Measurements from ENCODE around the gene FAAP24. TPM values are rescaled to one million over a fixed set of nuclear protein-coding genes. Genes with fewer than 3 reads are reported as not detected.

FAAP24 gene, protein sequence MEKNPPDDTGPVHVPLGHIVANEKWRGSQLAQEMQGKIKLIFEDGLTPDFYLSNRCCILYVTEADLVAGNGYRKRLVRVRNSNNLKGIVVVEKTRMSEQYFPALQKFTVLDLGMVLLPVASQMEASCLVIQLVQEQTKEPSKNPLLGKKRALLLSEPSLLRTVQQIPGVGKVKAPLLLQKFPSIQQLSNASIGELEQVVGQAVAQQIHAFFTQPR
- 1 to 10 TPM; 4.6 to 5.4 TPM for total RNA-seq
- 3.8 TPM for polyA plus RNA-seq (2013, experiment 1 of 2)
- polyA plus RNA-seq (2013, experiment 2 of 2): 5.6 TPM
- long read RNA-seq, experiment 1, partial matches to known transcripts: 0 of 4 reads
- long read RNA-seq, experiment 1, other reads (novel, unspliced or antisense): 2 of 4 reads
- long read RNA-seq, experiment 2, transcript FAAP24-202 (5 exons, 2,298 nt): major isoform, 7 of 9 reads
- long read RNA-seq, experiment 2, partial matches to known transcripts: 2 of 9 reads
- long read RNA-seq, experiment 2, other reads (novel, unspliced or antisense): 0 of 9 reads
- long read RNA-seq, experiment 3, transcript FAAP24-202 (5 exons, 2,298 nt): major isoform, 5 of 5 reads
- long read RNA-seq, experiment 3, partial matches to known transcripts: 0 of 5 reads
- long read RNA-seq, experiment 3, other reads (novel, unspliced or antisense): 0 of 5 reads
- long read RNA-seq, experiment 4, transcript FAAP24-202 (5 exons, 2,298 nt): major isoform, 8 of 13 reads
- long read RNA-seq, experiment 4, partial matches to known transcripts: 0 of 13 reads
- long read RNA-seq, experiment 4, other reads (novel, unspliced or antisense): 2 of 13 reads

DNA sequence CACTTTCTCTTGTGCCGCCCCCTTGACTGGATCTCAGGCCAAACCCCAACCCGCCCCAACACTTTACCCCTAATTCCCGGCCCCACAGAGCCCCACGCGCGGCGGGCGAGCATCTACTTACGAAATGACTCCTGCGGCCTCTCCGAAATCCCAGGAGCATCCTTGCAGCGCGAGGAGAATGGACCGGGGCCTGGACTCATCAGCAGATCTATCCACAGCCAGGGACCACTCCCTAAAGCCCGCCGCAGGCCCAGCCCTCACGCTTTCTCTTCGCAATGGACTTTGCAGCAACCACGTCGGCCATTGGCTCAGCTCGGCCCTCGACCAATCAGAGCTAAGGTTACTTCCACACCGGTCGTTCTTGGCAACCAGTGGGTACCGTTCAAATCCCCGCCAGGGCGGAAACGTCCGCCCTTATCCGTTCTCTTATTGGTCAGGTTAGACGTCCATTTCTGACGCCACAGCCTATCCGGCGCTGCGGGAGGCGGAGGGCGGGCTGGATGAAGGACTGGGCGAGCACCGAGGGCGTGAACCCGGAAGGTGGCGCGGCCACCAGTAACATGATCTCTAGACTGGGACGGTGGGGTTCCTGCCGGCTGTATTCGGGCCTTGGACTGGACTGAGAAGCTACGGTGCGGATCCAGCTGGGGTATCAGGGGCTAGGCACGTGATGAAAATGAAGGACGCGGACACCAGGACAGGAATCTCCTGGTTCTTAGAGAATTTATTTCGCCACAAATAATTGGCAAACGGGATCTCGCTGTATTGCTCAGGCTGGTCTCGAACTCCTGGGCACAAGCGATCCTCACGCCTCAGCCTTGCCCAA, at the start of gene FAAP24, which contains the start of gene CEP89:
Gene FAAP24, plus strand, starts transcription at position 528 of the 826 bp plus-strand sequence. CDS start 955 bp downstream, outside the sequence.
Gene CEP89, minus strand, starts transcription at position 244 of the 826 bp plus-strand sequence. Its CDS starts 84 bp downstream, at position 160.
- Mint-ChIP-seq H3K36me3 (ENCODE audit: low read depth) (peaks cover 32% of the 10 kb centered on the region), H3K4me1 (peaks cover 7% of the 10 kb centered on the region), H3K27ac (peak within 1 kb of the TSS; percentile 95), H3K9me3 (no peaks in the 10 kb centered on the region), H3K27me3 (ENCODE audit: insufficient read depth) (no peaks in the 10 kb centered on the region), H3K4me3 (peak within 1 kb of the TSS; percentile 97)
- peak; percentile 100 for DNase-seq
- H3K9ac ChIP-seq (ENCODE audit: extremely low read depth, low read length, poor library complexity, severe bottlenecking): peak within 1 kb of the TSS; percentile 72
- 8 to 15% methylated on average over 34 to 57 of the region's 57 CpGs for WGBS, 2 experiments (ENCODE audit: insufficient coverage in 1 of 2, insufficient read length in 1 of 2)
- H3K36me3 ChIP-seq (ENCODE audit: control insufficient read depth, insufficient read depth, low read length): peaks cover 38% of the 10 kb centered on the region
- no peak within 1 kb of the TSS for H3K27ac ChIP-seq (ENCODE audit: low read depth, low read length)
- peak within 1 kb of the TSS; percentile 95 for H3K4me3 ChIP-seq (ENCODE audit: low read length)
- no peaks in the 10 kb centered on the region for H3K4me1 ChIP-seq (ENCODE audit: control insufficient read depth, insufficient read depth, low read length)
- TF ChIP-seq, protein P1, sequence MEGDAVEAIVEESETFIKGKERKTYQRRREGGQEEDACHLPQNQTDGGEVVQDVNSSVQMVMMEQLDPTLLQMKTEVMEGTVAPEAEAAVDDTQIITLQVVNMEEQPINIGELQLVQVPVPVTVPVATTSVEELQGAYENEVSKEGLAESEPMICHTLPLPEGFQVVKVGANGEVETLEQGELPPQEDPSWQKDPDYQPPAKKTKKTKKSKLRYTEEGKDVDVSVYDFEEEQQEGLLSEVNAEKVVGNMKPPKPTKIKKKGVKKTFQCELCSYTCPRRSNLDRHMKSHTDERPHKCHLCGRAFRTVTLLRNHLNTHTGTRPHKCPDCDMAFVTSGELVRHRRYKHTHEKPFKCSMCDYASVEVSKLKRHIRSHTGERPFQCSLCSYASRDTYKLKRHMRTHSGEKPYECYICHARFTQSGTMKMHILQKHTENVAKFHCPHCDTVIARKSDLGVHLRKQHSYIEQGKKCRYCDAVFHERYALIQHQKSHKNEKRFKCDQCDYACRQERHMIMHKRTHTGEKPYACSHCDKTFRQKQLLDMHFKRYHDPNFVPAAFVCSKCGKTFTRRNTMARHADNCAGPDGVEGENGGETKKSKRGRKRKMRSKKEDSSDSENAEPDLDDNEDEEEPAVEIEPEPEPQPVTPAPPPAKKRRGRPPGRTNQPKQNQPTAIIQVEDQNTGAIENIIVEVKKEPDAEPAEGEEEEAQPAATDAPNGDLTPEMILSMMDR (conservative IDR thresholded peaks at IDR 0.05): no peak
- no peaks in the 10 kb centered on the region for H3K27me3 ChIP-seq (ENCODE audit: control insufficient read depth, insufficient read depth, low read length, poor library complexity, severe bottlenecking)
- H3K9me3 ChIP-seq (ENCODE audit: control insufficient read depth, low read length): no peaks in the 10 kb centered on the region

DNA sequence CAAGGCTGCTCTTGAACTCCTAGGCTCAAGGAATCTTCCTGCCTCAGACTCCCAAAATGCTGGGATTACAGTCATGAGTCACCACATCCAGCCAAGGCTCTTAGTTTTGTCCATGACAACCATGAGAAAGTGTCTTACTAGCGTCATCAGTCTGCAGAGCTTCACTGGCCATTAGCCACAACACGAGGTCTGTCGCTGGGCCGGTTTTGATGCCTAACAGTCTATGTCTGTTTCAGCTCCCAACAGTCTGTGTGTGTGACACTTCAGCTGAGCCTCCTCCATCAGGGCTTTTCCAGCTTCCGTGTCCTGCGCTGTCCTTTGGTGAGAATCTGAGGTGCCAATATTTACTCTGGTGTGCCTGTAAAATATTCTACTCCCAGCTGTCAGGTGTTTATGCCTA, 47.8 kb upstream of the FAAP24 start:
- Histone ChIP-seq H3K27ac (ENCODE audit: low read depth, low read length) (no peak overlapping the region), H3K4me1 (ENCODE audit: control insufficient read depth, insufficient read depth, low read length) (no peaks in the 10 kb centered on the region), H3K4me3 (ENCODE audit: low read length) (no peak overlapping the region), H3K9me3 (ENCODE audit: control insufficient read depth, low read length) (peaks cover 10% of the 10 kb centered on the region), H3K27me3 (ENCODE audit: control insufficient read depth, insufficient read depth, low read length, poor library complexity, severe bottlenecking) (no peaks in the 10 kb centered on the region), H3K36me3 (ENCODE audit: control insufficient read depth, insufficient read depth, low read length) (peaks cover 49% of the 10 kb centered on the region), H3K9ac (ENCODE audit: extremely low read depth, low read length, poor library complexity, severe bottlenecking) (no peak overlapping the region)
- Mint-ChIP-seq H3K27ac (no peak overlapping the region), H3K27me3 (ENCODE audit: insufficient read depth) (no peaks in the 10 kb centered on the region), H3K4me3 (no peak overlapping the region), H3K9me3 (peaks cover 6% of the 10 kb centered on the region), H3K4me1 (no peaks in the 10 kb centered on the region), H3K36me3 (ENCODE audit: low read depth) (peaks cover 44% of the 10 kb centered on the region)
- WGBS, 2 experiments (ENCODE audit: insufficient coverage in 1 of 2, insufficient read length in 1 of 2): 97 to 99% methylated on average over 6 of the region's 6 CpGs
- no peak for DNase-seq
- TF ChIP-seq, protein P1 (conservative IDR thresholded peaks at IDR 0.05): no peak

DNA sequence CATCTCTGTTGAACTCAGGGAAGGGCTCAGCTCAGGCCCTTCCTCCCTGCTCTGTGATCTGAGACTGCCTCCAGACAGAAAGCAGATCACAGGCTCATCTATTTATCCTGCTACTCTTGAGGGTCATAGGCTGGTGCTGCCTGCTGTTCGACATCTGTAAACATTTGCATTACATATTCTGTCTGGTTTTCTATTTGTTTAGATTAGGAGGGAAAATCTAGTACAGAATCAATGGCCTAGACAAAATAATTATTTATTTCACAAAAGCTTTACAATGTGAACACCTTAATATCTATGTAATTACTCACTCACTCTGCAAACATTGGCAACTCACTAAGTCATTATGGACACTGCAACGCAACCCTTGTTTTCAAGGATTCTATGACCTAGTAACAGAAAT, 43.2 kb upstream of the FAAP24 start:
- Mint-ChIP-seq H3K4me3 (no peak overlapping the region), H3K36me3 (ENCODE audit: low read depth) (peaks cover 54% of the 10 kb centered on the region), H3K4me1 (no peaks in the 10 kb centered on the region), H3K27ac (no peak overlapping the region), H3K9me3 (peaks cover 6% of the 10 kb centered on the region), H3K27me3 (ENCODE audit: insufficient read depth) (no peaks in the 10 kb centered on the region)
- DNase-seq: no peak
- WGBS, 2 experiments (ENCODE audit: insufficient coverage in 1 of 2, insufficient read length in 1 of 2): 97 to 100% methylated on average over 1 to 2 of the region's 2 CpGs
- H3K4me3 ChIP-seq (ENCODE audit: low read length): no peak overlapping the region
- H3K27ac ChIP-seq (ENCODE audit: low read depth, low read length): no peak overlapping the region
- H3K9me3 ChIP-seq (ENCODE audit: control insufficient read depth, low read length): peaks cover 10% of the 10 kb centered on the region
- H3K4me1 ChIP-seq (ENCODE audit: control insufficient read depth, insufficient read depth, low read length): no peaks in the 10 kb centered on the region
- TF ChIP-seq, protein P1 (conservative IDR thresholded peaks at IDR 0.05): no peak
- peaks cover 67% of the 10 kb centered on the region for H3K36me3 ChIP-seq (ENCODE audit: control insufficient read depth, insufficient read depth, low read length)
- H3K9ac ChIP-seq (ENCODE audit: extremely low read depth, low read length, poor library complexity, severe bottlenecking): no peak overlapping the region
- no peaks in the 10 kb centered on the region for H3K27me3 ChIP-seq (ENCODE audit: control insufficient read depth, insufficient read depth, low read length, poor library complexity, severe bottlenecking)

Data from endodermal cell (in vitro differentiated cells).